B cell (primary cell): ENCODE measurements around the gene IRGQ. TPM values are rescaled to one million over a fixed set of nuclear protein-coding genes. Genes with fewer than 3 reads are reported as not detected.

ENCODE experiments used
- ATAC-seq: fragments of 200-7000 bp; cut with Tn5 transposase; one replicate; pipeline ENCODE4 v1.10.0; 2021; ENCODE audit warnings: low read depth, mild to moderate bottlenecking, moderate number of reproducible peaks, moderate library complexity
- CTCF ChIA-PET: fragments of 350-600 bp; sonication (Branson Sonifier 250); formaldehyde crosslinking; loops from one replicate; lab custom pipeline; 2021; ENCODE audit warnings: antibody characterized with exemption, inconsistent platforms; lab: Charles Lee
- POLR2A ChIA-PET: fragments of 350-600 bp; sonication (Branson Sonifier 250); formaldehyde crosslinking; loops from one replicate; lab custom pipeline; 2021; ENCODE audit warnings: antibody characterized with exemption; lab: Charles Lee
- DNase-seq: peaks from one replicate; pipeline ENCODE4 v3.0.0; 2013
- H2AFZ ChIP-seq: 2 replicates; pipeline ENCODE4 v1.6.1; 2012; ENCODE audit warnings: mild to moderate bottlenecking, low read depth, low read length; ENCODE audit not compliant: insufficient read depth, poor library complexity, severe bottlenecking
- H3K27ac ChIP-seq, 2 donors: 1 replicate in 1 of 2; 2 replicates in 1 of 2; pipeline ENCODE4 v1.5.1; 2012 to 2013; ENCODE audit warnings: low read length in 2 of 2, mild to moderate bottlenecking in 2 of 2, moderate library complexity in 1 of 2
- H3K27me3 ChIP-seq, 4 experiments: fragments of 200-600 bp in 1 of 4; sonication (generic) in 1 of 4; replicated peaks in 1 of 4; 1 replicate in 2 of 4; 2 replicates in 2 of 4; pipeline versions ENCODE4 v1.6.1 to v1.7.0; 2013 to 2016; ENCODE audit warnings: low read length in 3 of 4, mild to moderate bottlenecking in 2 of 4, mixed read lengths in 1 of 4, moderate library complexity in 1 of 4; ENCODE audit not compliant: insufficient read depth in 4 of 4, control insufficient read depth in 3 of 4; ENCODE audit errors: control extremely low read depth in 1 of 4
- H3K36me3 ChIP-seq, 2 experiments: replicated peaks in 1 of 2; 1 replicate in 1 of 2; 2 replicates in 1 of 2; pipeline versions ENCODE4 v1.6.1 to v1.7.1; 2013; ENCODE audit warnings: low read length in 1 of 2; ENCODE audit not compliant: insufficient read depth in 2 of 2, control insufficient read depth in 1 of 2; ENCODE audit errors: control extremely low read depth in 1 of 2, extremely low read depth in 1 of 2
- H3K4me1 ChIP-seq, 2 donors: fragments of 200-600 bp in 1 of 2; sonication (generic) in 1 of 2; 1 replicate in 1 of 2; 2 replicates in 1 of 2; pipeline versions ENCODE4 v1.5.1 to v1.6.1; 2013 to 2017; ENCODE audit warnings: low read length in 2 of 2; ENCODE audit not compliant: control insufficient read depth in 2 of 2, insufficient read depth in 2 of 2
- H3K4me2 ChIP-seq: replicated peaks from 2 replicates; pipeline ENCODE3; 2012; ENCODE audit warnings: mild to moderate bottlenecking, low read depth, low read length; ENCODE audit not compliant: poor library complexity, severe bottlenecking
- H3K4me3 ChIP-seq, 5 experiments: fragments of 200-600 bp in 1 of 5; sonication (generic) in 1 of 5; 1 replicate in 3 of 5; 2 replicates in 2 of 5; pipeline versions ENCODE4 v1.5.1 to v1.7.0; 2011 to 2016; ENCODE audit warnings: low read length in 4 of 5, mild to moderate bottlenecking in 4 of 5, low read depth in 2 of 5, control low read depth in 1 of 5, moderate library complexity in 1 of 5; ENCODE audit not compliant: insufficient read depth in 1 of 5; ENCODE audit errors: control extremely low read depth in 1 of 5, extremely low read depth in 1 of 5
- H3K79me2 ChIP-seq: fragments of 200-600 bp; sonication (generic); one replicate; pipeline ENCODE4 v1.6.0; 2016; ENCODE audit warnings: low read length; ENCODE audit not compliant: control insufficient read depth, insufficient read depth
- H3K9ac ChIP-seq: fragments of 200-600 bp; sonication (generic); 2 replicates; pipeline ENCODE4 v1.6.1; 2017; ENCODE audit warnings: mild to moderate bottlenecking, low read length, moderate library complexity
- H3K9me3 ChIP-seq, 3 donors: one replicate each; pipeline versions ENCODE4 v1.6.1 to v1.7.1; 2013; ENCODE audit warnings: low read length in 2 of 3; ENCODE audit not compliant: control insufficient read depth in 2 of 3, insufficient read depth in 1 of 3; ENCODE audit errors: control extremely low read depth in 1 of 3
- H4K20me1 ChIP-seq: 2 replicates; pipeline ENCODE4 v1.6.0; 2012; ENCODE audit warnings: mild to moderate bottlenecking, low read length; ENCODE audit not compliant: insufficient read depth, control insufficient read depth, poor library complexity, severe bottlenecking
- H3K27ac Mint-ChIP-seq: one replicate; pipeline ENCODE4 v1.8.0; 2021; ENCODE audit warnings: mixed read lengths
- H3K27me3 Mint-ChIP-seq: one replicate; pipeline ENCODE4 v1.8.0; 2021; ENCODE audit warnings: mixed read lengths
- H3K4me1 Mint-ChIP-seq: one replicate; pipeline ENCODE4 v1.8.0; 2021; ENCODE audit warnings: mixed read lengths
- H3K4me3 Mint-ChIP-seq: one replicate; pipeline ENCODE4 v1.8.0; 2021; ENCODE audit warnings: mixed read lengths
- H3K9me3 Mint-ChIP-seq: one replicate; pipeline ENCODE4 v1.8.0; 2022; ENCODE audit warnings: mixed read lengths; ENCODE audit not compliant: insufficient read depth
- CTCF ChIP-seq: fragments of 200-600 bp; IDR thresholded peaks from one replicate; pipeline ENCODE4 v1.8.0; 2022; ENCODE audit warnings: antibody characterized with exemption, mild to moderate bottlenecking
- EZH2 ChIP-seq: IDR thresholded peaks from 2 replicates; pipeline ENCODE4 v1.6.1; 2012; ENCODE audit warnings: borderline replicate concordance, low read depth, mild to moderate bottlenecking, moderate library complexity, low read length; ENCODE audit not compliant: insufficient read depth, poor library complexity, severe bottlenecking
- WGBS: methylation state at CpG from one replicate; pipeline ENCODE4 v1.1.5; 2013; ENCODE audit warnings: missing lambda C conversion rate; ENCODE audit not compliant: insufficient coverage; 5-methylcytosine and 5-hydroxymethylcytosine counted together
- intact Hi-C: fragments of 100-400 bp; cut with micrococcal nuclease; formaldehyde crosslinking; loops from one replicate; pipeline ENCODE4 v1.10.0; 2022
- polyA plus RNA-seq: library from polyadenylated mRNA; depleted of rRNA; stranded (reverse); fragments of >200 nt; gene quantifications from 2 replicates; pipeline ENCODE4 v1.2.3, GENCODE V29; 2012
- total RNA-seq, 2 donors: library from RNA; stranded (reverse); fragments of 120-200 nt in 1 of 2; gene quantifications; 1 replicate in 1 of 2; 2 replicates in 1 of 2; pipeline versions ENCODE4 v1.2.3 to v1.2.4, GENCODE V29; 2013 to 2022

The IRGQ gene
- total and polyA plus RNA-seq, 2 donors (not counting 1 experiment from before 2014, with no cell fraction given) = 20.3 to 22.6 TPM

- Histone ChIP-seq H3K4me3 (no peak overlapping the region), H3K9ac (no peak overlapping the region), H3K27ac (peak overlapping the region in 1 of 2 donors; percentile 25), H3K4me2 (peak overlapping the region; percentile 93), H4K20me1 (no peaks in the 10 kb centered on the region), H3K79me2 (no peaks in the 10 kb centered on the region), H2AFZ (no peak overlapping the region), H3K4me1 (peaks cover 5 to 28% of the 10 kb centered on the region in 2 donors), H3K27me3 (no peaks in the 10 kb centered on the region), H3K36me3 (peaks cover 0 to 13% of the 10 kb centered on the region in 2 experiments), H3K9me3 (peaks cover 0 to 10% (median 2%) of the 10 kb centered on the region in 3 donors)
- ChIA-PET POLR2A (interaction anchor here (0.6 kb wide), 1 partner anchor 28 kb away, joined by 5 read pairs; no protein-coding TSS in a partner anchor), CTCF (interaction anchor here (0.9 to 7.5 kb wide), 12 partner anchors 16 to 274 kb away, joined by 3 to 74 read pairs (median 5); partner anchors contain the start of genes IRGQ, PINLYP, XRCC1 and ZNF576)
- DNase-seq (peak; percentile 62), ATAC-seq (no peak)
- peaks cover 7% of the 10 kb centered on the region for H3K9me3 Mint-ChIP-seq
- TF ChIP-seq CTCF (peak; percentile 53), EZH2 (no peak)
- H3K4me3 Mint-ChIP-seq = peak overlapping the region; percentile 91
- intact Hi-C loops = loop anchor here (1.0 kb wide), 2 partner anchors 72 to 245 kb away; partner anchors contain the start of gene KCNN4
- no peaks in the 10 kb centered on the region for H3K27me3 Mint-ChIP-seq
- WGBS = 90% methylated on average over 52 of the region's 62 CpGs
- H3K27ac Mint-ChIP-seq = peak overlapping the region; percentile 70
- H3K4me1 Mint-ChIP-seq = peaks cover 25% of the 10 kb centered on the region
Observed at GRCh38 chr19:43534816-43535761, 60.8 kb downstream of the IRGQ start.

Other genes starting within 250 kb of the IRGQ start
- gene CD177, start 242.4 kb downstream of the IRGQ start, total RNA-seq = not detected in 2 replicates
- gene CD177, start 242.4 kb downstream of the IRGQ start, polyA plus RNA-seq = not detected in 2 replicates
- not detected in 2 replicates for gene TEX101, start 181.2 kb downstream of the IRGQ start, total RNA-seq
- gene TEX101, start 181.2 kb downstream of the IRGQ start, polyA plus RNA-seq = not detected in 2 replicates
- gene LYPD3, start 130.5 kb downstream of the IRGQ start, total RNA-seq = 0.27 TPM in 1 of 2 replicates, not detected in the other
- 2.2 and 3.5 TPM in 2 replicates for gene LYPD3, start 130.5 kb downstream of the IRGQ start, polyA plus RNA-seq
- 30.7 and 31.1 TPM in 2 replicates for gene PHLDB3, start 91.4 kb downstream of the IRGQ start, total RNA-seq
- 10.2 and 15.8 TPM in 2 replicates for gene PHLDB3, start 91.4 kb downstream of the IRGQ start, polyA plus RNA-seq
- gene ETHE1, start 68.9 kb downstream of the IRGQ start, total RNA-seq = 16.0 and 22.3 TPM in 2 replicates
- 22.1 and 39.4 TPM in 2 replicates for gene ETHE1, start 68.9 kb downstream of the IRGQ start, polyA plus RNA-seq
- 4.0 and 5.2 TPM in 2 replicates for gene ZNF575, start 62.9 kb downstream of the IRGQ start, total RNA-seq
- gene ZNF575, start 62.9 kb downstream of the IRGQ start, polyA plus RNA-seq = 0.87 and 2.3 TPM in 2 replicates
- 38.2 and 47.4 TPM in 2 replicates for gene XRCC1, start 20.6 kb downstream of the IRGQ start, total RNA-seq
- gene XRCC1, start 20.6 kb downstream of the IRGQ start, polyA plus RNA-seq = 24.7 and 34.6 TPM in 2 replicates
- 0.97 and 2.9 TPM in 2 replicates for gene PINLYP, start 20.3 kb downstream of the IRGQ start, total RNA-seq
- gene PINLYP, start 20.3 kb downstream of the IRGQ start, polyA plus RNA-seq = 1.9 and 2.0 TPM in 2 replicates
- gene ZNF576, start 461 bp upstream of the IRGQ start, total RNA-seq = 17.3 and 23.2 TPM in 2 replicates
- gene ZNF576, start 461 bp upstream of the IRGQ start, polyA plus RNA-seq = 2.9 and 7.9 TPM in 2 replicates
- 0.63 and 0.64 TPM in 2 replicates for gene SRRM5, start 16.0 kb upstream of the IRGQ start, total RNA-seq
- 1.4 and 1.9 TPM in 2 replicates for gene SRRM5, start 16.0 kb upstream of the IRGQ start, polyA plus RNA-seq
- 19.7 and 24.6 TPM in 2 replicates for gene ZNF428, start 23.5 kb upstream of the IRGQ start, total RNA-seq
- 16.9 and 17.3 TPM in 2 replicates for gene ZNF428, start 23.5 kb upstream of the IRGQ start, polyA plus RNA-seq
- 0.42 and 1.1 TPM in 2 replicates for gene CADM4, start 43.7 kb upstream of the IRGQ start, total RNA-seq
- 0.10 and 0.21 TPM in 2 replicates for gene CADM4, start 43.7 kb upstream of the IRGQ start, polyA plus RNA-seq
- 0.99 and 1.0 TPM in 2 replicates for gene PLAUR, start 74.0 kb upstream of the IRGQ start, total RNA-seq
- 6.9 and 8.0 TPM in 2 replicates for gene PLAUR, start 74.0 kb upstream of the IRGQ start, polyA plus RNA-seq
- gene IRGC, start 119.9 kb upstream of the IRGQ start, total RNA-seq = not detected in 2 replicates
- not detected in 2 replicates for gene IRGC, start 119.9 kb upstream of the IRGQ start, polyA plus RNA-seq
- 87.5 and 89.9 TPM in 2 replicates for gene SMG9, start 158.8 kb upstream of the IRGQ start, total RNA-seq
- 24.8 and 33.9 TPM in 2 replicates for gene SMG9, start 158.8 kb upstream of the IRGQ start, polyA plus RNA-seq
- gene KCNN4, start 184.8 kb upstream of the IRGQ start, total RNA-seq = 107 and 119 TPM in 2 replicates
- 112 and 267 TPM in 2 replicates for gene KCNN4, start 184.8 kb upstream of the IRGQ start, polyA plus RNA-seq
- gene LYPD5, start 206.3 kb upstream of the IRGQ start, total RNA-seq = not detected in 2 replicates
- 0.46 TPM in 1 of 2 replicates, not detected in the other for gene LYPD5, start 206.3 kb upstream of the IRGQ start, polyA plus RNA-seq
- gene ZNF283, start 231.2 kb upstream of the IRGQ start, total RNA-seq = 20.8 and 23.3 TPM in 2 replicates
- 2.1 and 4.2 TPM in 2 replicates for gene ZNF283, start 231.2 kb upstream of the IRGQ start, polyA plus RNA-seq